AG09309 (cell line): ENCODE data around the gene DUSP6.

Experiments
- DNase-seq: peaks from one replicate; pipeline ENCODE4 v3.0.0-alpha.2; 2010; ENCODE audit warnings: low read depth
- H3K4me3 ChIP-seq: 2 replicates; pipeline ENCODE4 v1.5.1; 2011; ENCODE audit warnings: mild to moderate bottlenecking, low read depth, low read length, moderate library complexity; ENCODE audit not compliant: control insufficient read depth
- CTCF ChIP-seq: IDR thresholded peaks from 2 replicates; pipeline ENCODE4 v1.5.1; 2011; ENCODE audit warnings: mild to moderate bottlenecking, low read depth, low read length, inconsistent platforms; ENCODE audit not compliant: insufficient read depth, control insufficient read depth; ENCODE audit errors: missing control alignments

Gene DUSP6

GRCh38 chr12:89299931-89300330 is 52.4 kb downstream of the DUSP6 start:
- no peak for TF ChIP-seq CTCF
- H3K4me3 ChIP-seq, result no peak overlapping the region
- DNase-seq, result no peak

GRCh38 chr12:89299417-89299816 is 52.9 kb downstream of the DUSP6 start:
- no peak for TF ChIP-seq CTCF
- DNase-seq, result no peak
- no peak overlapping the region for H3K4me3 ChIP-seq
